HG03439 (cell line): ENCODE results near the gene PPIE.

Experiments used
- ATAC-seq: cut with Tn5 transposase; IDR thresholded peaks from one replicate; pipeline ENCODE4 v1.9.1; 2021; ENCODE audit warnings: mild to moderate bottlenecking, moderate library complexity; ENCODE audit not compliant: unreplicated experiment

The PPIE gene

GRCh38 chr1:39800471-39800835, 61.8 kb downstream of the PPIE start:
- no peak for ATAC-seq

GRCh38 chr1:39802496-39803260, 64.0 kb downstream of the PPIE start:
- no peak for ATAC-seq

GRCh38 chr1:39805385-39805784, 66.7 kb downstream of the PPIE start:
- no peak for ATAC-seq

- no peak for ATAC-seq
These were observed 70.3 kb downstream of the PPIE start for GRCh38 chr1:39808784-39809517.

- no peak for ATAC-seq
These were observed 74.2 kb downstream of the PPIE start for GRCh38 chr1:39812913-39813312.
